Fibroblast of peridontal ligament (primary cell): Measurements from ENCODE around the gene FDXR.
"Not testable (repeated sequence)": the region's sequence is repeated elsewhere in the genome, so short reads cannot be mapped to it uniquely, and the experiment has no call there.

ENCODE experiments used
- DNase-seq: peaks from one replicate; pipeline ENCODE4 v3.0.0-alpha.2; 2010; ENCODE audit errors: extremely low read depth

Gene FDXR, protein sequence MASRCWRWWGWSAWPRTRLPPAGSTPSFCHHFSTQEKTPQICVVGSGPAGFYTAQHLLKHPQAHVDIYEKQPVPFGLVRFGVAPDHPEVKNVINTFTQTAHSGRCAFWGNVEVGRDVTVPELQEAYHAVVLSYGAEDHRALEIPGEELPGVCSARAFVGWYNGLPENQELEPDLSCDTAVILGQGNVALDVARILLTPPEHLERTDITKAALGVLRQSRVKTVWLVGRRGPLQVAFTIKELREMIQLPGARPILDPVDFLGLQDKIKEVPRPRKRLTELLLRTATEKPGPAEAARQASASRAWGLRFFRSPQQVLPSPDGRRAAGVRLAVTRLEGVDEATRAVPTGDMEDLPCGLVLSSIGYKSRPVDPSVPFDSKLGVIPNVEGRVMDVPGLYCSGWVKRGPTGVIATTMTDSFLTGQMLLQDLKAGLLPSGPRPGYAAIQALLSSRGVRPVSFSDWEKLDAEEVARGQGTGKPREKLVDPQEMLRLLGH

DNA sequence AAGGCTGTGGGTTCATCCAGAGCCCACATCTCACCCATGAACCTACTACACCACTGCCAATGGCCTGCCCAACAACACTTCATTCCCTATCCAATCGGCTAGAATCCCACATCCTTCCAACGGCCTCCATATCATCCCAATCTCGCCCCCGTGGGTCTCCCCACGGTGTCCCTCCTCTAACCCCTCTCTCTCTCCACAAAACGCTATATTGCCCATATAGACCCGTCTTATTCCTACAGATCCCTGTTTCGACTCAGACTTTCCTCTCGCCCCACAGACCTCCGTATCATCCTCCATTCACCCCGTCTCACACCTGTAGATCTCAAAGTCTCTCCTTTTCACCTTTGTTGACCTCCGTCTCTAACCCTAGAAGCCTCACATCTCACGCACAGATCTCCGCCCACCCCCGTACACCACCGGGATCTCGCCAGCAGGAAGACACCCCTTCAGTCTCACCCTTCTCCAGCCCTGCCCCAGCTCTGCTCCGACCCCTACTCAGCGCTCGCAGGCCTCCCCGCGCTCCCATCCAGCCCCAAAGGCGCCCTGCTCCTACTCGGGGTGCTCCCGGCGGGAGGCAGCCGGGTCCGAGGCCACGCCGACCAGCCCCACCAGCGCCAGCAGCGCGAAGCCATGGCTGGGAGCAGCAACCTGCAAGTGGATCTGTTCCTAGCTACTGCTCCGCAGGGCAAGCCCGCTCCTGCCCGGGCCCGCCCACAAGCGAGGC, at the start of gene FDXR:
Gene FDXR (minus strand): TSS at position 682 of the 724 bp plus-strand sequence. CDS start 50 bp downstream, at position 632.
- no peak for DNase-seq

DNA sequence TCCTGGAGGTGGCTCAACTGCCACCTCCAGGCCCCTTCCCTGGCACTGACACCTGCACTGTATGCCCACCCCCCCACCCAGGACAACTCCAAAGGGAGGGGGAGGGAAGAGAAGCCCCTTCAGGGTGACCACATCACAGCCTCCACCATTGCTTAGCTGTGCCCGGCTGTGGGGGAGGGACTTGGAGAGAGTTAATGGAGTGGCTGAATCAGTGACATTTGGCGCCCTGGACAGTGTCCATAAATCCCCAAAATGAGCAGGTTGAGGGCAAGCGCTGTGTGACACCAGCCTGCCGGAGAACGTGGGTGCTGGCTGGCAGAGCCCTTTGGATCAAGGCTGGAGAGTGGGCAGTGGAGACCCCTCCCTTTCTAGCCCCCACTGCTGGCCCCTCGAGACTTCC, 49.4 kb upstream of the FDXR start:
- DNase-seq = no peak

DNA sequence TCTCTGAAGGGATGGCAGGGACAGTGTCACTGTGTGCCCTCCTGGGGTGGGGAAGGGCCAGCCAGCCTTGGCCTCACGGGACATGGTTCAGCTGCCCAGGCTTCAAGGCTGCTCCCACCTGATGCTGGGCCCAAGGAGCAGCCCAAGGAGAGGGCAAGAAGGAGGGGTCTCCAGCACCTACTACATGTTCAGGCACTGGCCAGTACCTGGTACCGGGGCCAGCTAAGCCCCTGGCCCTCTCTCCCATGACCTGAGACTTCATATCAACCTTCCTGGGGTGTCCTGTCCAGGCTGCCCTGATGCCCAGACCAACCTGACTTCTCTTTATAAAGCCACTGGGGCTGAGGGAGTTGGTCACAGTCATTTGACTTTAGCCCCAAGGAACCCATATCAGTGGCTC, 49.0 kb upstream of the FDXR start:
- no peak for DNase-seq

DNA sequence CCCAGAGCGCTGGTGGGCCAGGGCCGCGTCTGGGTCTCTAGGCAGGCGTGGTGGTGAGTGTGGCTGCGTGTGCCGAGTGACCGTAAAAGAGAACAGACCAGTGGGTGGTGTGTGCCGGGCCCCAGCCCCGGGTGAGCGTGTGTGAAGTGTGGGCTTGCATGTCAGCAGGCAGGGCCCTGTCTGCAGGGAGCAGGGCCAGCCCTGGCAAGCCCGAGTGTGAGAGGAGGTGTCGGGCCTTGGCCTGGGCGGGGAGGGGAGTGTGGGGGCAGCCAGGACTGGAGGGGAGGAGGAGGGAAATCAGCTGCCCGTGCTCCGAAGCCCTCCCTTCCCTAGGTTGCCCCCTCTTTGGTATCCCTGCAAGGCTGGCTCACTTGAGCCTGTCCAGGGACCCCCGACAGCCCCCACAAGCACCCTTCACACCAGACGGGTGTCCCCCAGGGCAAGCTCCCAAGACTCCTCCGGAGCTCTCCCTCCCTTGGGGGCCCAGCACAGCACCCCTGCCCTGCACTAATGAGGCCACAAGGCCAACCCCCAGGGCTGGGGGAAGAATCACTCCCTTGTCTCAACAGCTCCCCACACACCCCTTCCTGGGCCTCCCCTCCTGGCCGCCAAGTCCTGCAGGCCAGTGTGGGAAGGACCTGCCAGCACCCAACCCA, 48.4 kb upstream of the FDXR start:
- no peak for DNase-seq

DNA sequence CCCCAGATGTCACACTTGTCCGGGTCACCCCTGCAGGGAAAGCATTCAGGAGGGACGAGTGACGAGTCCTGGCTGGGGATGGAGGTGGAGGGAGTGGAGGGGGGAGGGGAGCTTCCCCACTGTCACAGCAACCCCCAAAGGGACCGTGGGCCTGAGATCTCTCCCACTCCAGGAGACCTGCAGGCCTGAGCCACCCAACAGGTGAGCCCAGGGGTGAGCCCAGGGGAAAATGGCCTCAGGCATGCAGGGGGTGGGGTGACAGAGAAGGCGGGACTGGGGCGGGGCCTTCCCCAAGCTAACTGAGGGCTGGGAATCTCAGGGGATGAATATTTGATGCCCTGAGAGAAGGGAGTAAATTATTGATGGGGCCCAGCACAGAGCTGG, 47.8 kb upstream of the FDXR start:
- no peak for DNase-seq

DNA sequence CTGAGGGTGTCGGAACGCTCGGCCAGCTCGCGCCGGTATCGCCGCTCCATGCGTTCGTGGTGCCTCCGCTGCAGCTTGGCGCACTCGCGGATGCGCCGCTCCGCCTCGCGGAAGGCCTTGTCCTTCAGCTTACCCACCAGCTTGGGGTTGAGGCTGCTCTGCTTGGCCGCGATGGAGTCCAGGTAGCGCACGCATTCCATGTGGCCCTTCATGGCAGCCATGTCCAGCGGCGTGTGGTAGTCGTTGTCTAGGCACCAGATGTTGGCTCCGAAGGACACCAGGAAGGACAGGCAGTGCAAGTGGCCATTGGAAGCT, 47.5 kb upstream of the FDXR start:
- DNase-seq = no peak

DNA sequence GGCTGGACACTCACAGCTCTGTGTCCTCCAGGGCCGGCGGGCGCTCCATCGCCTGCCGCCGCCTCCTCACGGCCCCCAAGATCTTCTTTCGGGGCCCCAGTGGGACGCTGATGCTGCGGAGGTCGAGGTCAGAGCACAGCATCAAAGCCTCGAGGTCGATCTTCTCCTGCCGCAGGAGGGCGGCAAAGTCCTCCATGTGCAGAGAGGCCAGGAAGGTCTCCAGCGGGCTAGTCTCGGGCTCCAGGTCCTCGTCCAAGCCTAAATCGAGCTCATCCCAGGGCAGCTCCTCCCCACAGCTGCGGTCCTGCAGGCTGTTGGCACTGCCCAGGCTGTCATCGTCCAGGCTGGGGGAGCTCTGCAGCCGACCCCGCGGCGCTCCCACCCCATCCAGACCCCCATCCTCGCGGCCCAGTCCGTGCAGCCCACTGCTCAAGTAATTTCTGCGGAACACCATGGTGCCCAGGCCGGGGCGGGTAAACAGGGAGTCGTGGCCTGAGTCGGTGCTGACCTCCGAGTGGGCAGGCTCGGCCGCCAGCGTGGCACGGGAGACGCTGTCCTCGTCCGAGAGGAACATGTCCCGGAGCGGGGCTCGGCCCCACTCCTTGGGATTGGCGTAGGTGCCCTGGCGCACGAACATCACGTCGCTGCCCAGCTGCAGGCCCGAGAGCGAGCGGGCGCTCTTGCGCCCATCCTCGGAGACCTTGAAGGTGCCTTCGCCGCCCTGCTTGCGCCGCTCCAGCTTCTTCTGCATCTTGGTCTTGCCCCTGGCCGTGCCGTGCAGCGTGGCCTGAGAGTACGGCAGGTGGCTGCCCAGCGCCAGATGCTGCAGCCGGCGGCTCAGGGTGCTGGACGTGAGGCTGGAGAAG, 46.9 kb upstream of the FDXR start:
- DNase-seq = no peak

DNA sequence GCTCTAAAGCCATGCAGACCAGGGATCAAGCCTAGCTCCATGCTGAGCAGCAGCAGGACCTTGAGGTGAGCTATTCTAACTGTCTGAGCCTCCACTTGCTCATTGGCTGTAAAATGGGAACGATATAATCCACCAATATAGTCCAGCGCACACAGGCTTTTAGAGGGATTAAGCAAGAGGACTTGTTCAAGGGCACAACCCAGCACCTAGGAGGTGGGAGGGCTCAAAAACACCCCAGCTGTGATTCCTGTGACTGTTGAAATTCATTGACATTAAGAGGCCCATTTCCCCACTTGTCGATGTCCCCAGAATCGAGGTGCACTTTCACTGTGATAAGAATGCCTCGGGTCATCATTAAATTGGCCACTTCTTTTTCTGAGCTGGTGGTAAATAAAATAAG, 46.1 kb upstream of the FDXR start:
- no peak for DNase-seq

DNA sequence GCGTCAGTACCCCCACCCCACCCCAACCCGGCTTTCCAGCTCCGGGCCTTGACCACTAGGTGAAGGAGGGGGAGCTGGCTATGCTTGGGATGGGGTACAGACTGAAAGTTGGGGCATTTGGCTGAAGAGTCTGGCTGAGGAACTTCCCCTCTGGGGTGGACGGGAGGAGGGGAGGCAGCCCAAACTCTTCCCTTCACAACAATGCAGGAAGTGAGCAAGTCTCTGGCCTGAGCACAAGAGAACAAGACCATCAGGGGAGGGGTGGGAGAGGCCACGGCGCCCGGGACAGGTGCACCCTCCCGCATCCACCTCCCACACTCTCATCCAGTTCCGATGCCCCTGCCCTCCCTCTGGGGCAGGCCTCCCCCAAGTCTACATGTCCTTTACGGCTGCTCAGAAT, 44.6 kb upstream of the FDXR start:
- no peak for DNase-seq

DNA sequence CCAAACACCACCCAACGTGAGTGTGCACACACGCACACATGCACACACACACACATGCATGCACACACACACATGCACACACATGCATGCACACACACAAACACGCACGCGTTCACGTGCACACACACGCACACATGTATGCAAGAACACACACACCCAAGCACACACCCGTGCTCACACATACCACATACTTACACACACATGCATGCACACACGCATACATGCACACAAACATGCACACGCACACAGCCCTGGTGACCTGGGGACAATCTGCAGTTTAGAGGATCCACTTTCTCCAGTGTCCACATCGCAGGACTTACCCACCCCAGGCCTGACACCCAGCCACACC, 44.0 kb upstream of the FDXR start:
- DNase-seq = no peak

DNA sequence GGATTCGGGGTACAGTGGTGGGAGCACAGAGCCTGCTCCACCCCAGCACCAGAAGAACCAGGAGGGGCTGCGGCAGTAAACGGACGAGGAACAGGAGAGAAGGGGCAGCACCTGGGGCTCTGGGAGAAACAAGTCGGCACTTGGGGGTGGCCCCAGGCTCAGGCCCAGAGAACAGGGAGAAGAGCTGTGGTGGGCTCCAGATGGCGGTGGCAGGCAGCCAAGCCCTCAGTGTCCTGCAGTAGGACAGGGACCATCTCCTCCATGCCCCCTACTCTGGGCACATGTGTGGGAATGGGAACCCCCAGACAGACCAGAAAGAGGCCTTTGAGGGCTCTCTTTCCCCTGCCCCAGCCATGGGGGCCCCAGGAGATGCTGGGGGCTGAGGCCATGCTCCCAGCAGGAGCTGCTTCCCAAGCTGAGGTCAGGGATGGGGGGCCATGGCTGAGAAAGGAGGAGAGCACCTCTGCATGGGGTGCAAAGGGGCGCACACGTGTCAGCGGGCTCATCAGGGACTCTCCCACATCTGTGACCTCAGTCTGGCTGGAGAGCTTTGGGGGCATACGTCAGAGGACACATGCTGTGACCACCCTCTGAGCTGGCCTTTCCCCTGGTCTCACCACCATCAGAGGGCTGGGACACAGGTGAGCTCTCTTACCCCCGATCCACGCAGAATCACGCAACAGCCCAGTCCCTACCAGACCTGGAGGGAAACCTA, 43.5 kb upstream of the FDXR start:
- DNase-seq = no peak

DNA sequence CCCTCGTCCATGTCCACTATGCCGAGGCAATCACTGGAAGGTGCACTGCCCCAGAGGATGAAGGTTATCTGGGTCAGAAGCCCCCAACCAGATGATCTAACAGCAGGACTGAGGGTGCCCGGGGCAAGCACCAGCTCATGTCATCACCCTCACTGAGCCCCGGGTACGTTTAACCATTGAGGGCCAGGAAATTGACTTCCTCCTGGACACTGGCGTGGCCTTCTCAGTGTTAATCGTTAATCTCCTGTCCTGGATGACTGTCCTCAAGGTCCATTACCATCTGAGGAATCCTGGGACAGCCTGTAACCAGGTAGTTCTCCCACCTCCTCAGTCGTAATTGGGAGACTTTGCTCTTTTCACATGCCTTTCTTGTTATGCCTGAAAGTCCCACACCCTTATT, 38.6 kb upstream of the FDXR start:
- not testable (repeated sequence) for DNase-seq

DNA sequence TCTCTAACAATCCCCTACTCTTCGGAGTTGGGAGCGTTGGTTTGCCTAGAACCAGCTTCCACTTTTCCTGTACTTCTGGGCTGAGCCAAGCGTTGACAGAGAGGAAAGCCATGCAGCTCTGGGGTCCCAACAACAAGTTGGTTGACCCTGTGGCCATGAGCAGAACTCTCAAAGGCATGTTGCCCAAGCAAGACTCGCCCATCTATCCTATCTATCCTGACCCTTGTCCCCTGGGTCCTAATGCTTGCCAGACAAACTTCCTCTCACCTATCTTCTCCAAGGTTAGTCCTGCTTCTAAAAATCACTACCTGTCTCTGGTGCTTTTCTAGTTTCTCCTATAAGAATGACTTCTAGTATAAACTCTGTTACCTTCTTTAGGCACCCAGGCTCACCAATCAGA, 36.3 kb upstream of the FDXR start:
- DNase-seq = not testable (repeated sequence)

DNA sequence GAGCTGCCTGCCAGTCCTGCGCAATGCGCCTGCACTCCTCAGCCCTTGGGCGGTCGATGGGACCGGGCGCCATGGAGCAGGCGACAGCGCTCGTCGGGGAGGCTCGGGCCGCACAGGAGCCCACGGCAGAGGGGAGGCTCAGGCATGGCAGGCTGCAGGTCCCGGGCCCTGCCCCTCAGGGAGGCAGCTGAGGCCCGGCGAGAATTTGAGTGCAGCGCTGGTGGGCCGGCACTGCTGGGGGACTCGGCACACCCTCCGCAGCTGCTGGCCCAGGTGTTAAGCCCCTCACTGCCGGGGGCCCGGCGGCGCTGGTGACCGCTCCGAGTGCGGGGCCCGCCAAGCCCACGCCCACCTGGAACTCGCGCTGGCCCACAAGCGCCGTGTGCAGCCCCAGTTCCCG, 34.2 kb upstream of the FDXR start:
- no peak for DNase-seq

DNA sequence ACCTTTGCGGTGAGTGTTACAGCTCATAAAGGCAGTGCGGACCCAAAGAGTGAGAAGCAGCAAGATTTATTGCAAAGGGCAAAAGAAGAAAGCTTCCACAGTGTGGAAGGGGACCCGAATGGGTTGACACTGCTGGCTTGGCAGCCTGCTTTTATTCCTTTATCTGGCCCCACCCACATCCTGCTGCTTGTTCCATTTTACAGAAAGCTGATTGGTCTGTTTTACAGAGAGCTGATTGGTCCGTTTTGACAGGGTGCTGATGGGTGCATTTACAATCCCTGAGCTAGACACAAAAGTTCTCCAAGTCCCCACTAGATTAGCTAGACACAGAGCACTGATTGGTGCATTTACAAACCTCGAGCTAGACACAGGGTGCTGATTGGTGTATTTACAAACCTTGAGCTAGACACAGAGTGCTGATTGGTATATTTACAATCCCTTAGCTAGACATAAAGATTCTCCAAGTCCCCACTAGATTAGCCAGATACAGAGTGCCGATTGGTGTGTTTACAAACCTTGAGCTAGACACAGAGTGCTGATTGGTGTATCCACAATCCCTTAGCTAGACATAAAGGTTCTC, 33.5 kb upstream of the FDXR start:
- DNase-seq = not testable (repeated sequence)

DNA sequence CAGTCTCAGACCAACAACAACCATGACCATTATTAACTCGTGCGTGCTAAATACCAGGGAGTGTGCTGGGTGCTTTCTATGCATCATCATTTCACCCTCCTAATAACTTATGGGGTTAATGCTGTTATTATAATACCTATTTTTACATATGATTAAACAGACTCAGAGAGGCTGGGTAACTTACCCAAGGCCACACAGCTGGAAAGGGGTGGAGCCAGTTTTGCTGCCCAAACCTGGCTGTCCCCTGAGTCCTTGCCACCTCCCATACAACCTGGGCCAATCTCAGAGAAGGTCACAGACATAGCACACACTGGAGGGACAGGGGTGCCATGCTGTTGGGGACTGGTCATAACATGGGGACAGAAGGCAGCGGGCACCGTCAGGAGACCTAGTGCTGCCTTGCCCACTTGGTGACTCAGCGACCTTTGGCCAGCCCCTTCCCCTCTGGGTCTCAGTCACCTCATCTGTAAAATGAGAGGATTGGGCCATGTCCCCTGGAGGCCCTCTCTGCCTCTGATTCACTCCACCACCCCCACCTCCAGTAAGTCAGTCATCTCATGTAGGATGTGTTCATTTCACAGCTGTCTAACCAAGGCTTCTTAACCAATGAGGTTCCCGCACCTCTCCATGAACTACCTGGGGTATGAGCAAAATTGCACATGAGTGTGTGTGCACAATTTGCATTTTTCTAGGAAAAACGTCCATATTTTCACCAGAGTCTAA, 32.1 kb upstream of the FDXR start:
- no peak for DNase-seq

DNA sequence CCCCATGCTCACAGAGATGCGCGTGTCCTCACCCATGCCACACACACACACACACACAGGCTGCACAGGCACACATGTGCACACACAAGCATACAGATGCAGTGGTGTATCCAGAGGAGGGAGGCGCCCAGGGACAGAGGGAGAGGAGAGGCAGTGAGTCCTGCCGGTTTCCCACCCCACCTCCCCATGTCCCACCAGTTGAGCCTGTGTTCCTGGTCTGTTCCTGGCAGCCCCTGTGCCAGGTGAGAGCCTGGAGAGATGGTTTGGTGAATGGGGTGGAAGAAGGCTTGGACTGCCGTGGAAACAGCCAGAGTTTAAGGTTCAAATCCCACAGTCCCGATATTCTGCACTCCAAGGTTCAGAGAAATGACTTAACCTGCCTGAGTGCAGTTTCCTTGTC, 30.9 kb upstream of the FDXR start:
- no peak for DNase-seq

DNA sequence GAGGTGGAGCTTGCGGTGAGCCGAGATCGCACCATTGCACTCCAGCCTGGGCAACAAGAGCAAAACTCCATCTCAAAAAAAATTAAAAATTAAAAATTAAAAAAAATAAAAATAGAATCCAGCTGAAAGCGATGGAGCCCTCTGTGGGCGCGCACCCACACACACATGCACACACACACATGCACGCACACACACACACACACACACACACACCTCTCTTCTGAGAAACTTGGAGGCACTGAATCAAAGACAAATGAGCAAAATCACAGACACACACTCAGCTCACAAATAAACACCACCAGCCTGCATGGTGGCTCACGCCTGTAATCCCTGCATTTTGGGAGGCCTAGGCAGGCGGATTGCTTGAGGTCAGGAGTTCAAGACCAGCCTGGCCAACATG, 30.2 kb upstream of the FDXR start:
- DNase-seq = no peak

DNA sequence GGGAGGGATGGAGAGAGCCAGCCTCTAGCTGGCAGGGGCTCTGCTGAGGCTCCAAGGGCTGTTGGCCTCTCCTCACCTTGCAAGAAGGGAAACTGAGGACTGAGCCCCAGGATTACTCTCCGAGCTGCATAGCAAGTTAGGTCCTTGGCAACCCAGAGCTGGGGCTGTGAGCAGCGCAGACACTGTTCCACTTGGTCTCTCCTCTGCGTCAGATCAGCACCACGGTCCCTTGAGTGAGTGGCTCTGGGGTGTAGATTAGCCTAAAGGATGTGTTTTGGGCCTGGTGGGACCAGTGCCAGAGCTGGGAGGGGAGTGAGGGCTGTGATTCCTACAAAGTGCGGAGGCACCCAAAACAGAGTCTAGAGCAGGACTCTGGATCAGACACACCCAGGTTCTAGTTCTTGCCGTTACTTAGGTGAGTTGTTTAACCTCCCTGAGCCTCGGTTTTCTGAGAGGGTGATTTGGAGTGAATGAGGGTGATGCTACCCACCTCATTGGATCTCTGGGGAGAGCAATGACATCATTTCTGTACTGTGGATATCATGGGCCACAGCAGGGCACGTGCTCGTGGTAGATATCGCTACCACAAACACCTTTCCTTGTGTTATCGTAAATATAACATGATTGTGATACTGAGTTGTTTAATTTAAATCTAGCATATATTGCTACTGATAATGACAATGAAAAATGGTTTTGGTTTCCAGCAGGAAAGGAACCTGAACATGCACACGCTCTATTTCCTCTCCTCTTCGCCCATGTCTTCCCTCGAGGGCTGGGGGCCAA, 28.8 kb upstream of the FDXR start:
- DNase-seq = no peak

DNA sequence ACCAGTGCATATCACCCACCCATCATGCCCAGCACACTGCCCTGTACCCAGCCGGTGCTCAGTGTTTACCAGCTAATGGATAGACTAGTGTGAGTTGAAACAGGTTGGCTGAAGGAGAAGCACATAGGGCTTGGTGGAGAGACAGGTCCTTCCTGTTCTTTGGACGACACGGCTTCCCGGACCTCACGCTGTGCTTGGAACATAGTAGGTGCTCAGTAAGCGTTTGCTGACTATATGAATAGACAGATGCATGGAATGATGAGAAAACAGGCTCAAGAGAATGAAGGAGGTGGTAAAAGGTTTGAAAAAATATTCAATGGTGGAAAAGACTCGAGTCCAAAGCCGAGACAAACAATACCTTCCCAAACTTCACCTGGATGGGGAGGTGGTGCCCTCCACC, 27.4 kb upstream of the FDXR start:
- no peak for DNase-seq
